ENCODE data around the gene CENPQ. TPM values are rescaled to one million over a fixed set of nuclear protein-coding genes. Genes with fewer than 3 reads are reported as not detected.

Gene CENPQ
- total RNA-seq, 1 donor = 1.1 TPM

DNA sequence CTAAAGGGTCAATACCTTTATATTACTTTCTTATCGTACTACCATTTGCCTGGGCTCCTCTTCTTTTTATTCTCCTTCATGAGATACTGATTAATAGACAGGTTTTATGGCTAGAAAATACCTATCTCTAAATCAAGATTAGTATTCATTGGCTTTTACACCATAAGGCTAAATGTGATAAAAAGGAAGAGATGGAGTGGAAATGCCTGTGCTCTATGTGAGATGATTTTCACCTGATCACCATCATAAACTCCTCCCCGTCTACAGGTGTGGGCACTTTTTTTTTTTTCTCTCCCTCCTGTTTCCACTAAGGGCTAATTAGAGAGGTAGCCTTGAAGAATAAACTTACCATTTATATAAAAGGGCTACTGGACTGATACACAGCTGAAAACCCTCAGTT, 36.5 kb downstream of the CENPQ start, which contains the start of gene GLYATL3:
TSS of gene GLYATL3 (plus strand) at position 301 of the 400 bp plus-strand sequence. CDS start 12,068 bp downstream, outside the sequence.
- DNase-seq (ENCODE audit: low read depth in 2 of 3, low spot score in 2 of 3) = no peak

DNA sequence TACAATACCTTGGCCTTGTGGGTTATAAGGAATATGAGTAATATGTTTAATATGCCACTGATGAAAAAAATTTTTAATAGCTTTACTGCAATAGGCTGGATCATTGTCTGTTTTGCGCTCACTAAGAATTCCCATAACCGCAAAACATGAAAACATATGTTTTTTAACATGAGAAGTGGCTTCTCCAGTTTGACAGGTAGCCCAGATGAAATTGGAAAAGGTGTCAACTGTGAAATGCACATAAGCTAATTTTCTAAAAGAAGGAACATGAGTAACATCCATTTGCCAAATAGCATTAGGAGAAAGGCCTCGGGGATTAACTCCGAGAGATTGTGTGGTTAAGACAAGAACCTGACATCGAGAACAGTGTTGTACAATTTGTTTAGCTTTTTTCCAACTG, 41.5 kb downstream of the CENPQ start:
- DNase-seq (ENCODE audit: low read depth in 2 of 3, low spot score in 2 of 3) = no peak

DNA sequence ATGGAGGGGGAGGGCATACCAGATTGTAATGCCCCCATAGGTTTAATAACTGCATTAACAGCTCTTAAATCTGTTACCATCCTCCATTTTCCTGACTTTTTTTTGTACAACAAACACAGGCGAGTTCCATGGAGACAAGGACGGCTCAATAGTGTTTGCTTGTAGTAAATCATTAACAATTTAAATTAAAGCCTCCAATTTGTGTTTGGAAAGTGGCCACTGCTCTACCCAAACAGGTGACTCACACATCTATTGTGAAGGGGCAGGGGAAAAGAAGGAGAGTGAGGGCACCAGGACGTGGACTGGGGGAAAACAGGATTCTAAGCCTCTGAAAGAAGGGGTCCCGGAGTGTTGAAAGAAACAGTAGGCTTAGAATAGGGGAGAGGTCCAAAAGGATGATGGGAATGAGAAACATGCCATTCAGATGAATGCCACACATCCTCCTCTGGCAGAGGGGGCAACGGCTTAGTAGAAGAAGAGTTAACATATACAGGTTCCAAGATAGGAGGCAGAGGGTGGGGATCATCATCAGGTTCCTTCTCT, 43.5 kb downstream of the CENPQ start:
- DNase-seq (ENCODE audit: low read depth in 2 of 3, low spot score in 2 of 3) = no peak

DNA sequence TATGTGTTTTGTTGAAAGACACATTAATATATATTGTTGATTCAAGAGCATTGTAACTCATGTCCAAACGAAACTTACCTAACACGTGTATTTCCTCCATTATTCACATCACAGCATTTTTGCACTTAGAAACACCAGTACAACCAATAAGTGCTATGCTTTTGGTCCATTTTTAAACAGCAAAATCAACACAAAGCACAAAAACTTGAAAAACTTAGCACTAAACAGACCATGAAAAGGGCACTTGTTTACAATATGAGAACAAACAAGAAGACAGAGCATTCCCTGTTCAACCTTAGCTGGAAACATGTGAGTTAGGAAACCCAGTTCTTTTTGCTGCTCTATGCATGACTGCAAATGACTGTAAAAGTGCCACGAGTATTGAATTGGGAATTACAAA, 46.2 kb downstream of the CENPQ start:
- DNase-seq (ENCODE audit: low read depth in 2 of 3, low spot score in 2 of 3) = no peak

DNA sequence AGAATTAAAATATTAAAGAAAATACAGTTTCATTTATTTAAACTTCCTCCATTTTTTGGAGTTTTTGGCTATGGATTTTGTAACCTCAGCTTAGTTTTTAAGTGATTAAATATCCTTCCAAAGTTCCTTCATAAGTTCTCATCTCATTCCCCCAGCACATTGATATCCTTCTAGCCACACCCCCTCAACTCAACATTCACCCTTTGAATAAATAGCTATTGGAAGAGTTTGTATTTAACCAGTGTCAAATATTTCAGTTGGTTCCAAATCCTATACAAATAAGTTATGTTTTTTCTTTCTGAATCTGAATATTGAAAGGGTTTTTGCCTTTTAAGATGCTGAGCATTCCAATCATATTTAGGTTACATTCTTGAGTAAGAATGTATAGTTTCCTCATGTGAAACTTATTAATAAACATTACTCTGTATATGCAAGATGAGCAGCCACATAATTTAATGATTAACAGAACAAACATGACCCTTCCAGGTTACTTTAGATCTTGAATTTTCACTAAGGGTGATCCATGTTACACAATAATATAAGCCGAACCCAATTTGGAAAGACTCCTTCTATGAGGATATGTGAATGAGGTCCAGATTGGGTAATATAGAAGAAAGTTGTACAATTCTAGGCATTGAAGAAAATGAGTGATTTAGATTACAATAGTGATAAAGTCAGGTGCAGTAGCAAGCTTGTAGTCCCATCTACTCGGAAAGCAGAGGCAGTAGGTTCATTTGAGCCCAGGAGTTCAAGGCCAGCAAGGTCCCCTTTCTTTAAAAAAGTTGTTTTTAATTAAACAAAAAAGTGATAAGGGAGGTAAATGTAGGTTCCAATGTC, 50.2 kb downstream of the CENPQ start:
- DNase-seq (ENCODE audit: low read depth in 2 of 3, low spot score in 2 of 3) = no peak

DNA sequence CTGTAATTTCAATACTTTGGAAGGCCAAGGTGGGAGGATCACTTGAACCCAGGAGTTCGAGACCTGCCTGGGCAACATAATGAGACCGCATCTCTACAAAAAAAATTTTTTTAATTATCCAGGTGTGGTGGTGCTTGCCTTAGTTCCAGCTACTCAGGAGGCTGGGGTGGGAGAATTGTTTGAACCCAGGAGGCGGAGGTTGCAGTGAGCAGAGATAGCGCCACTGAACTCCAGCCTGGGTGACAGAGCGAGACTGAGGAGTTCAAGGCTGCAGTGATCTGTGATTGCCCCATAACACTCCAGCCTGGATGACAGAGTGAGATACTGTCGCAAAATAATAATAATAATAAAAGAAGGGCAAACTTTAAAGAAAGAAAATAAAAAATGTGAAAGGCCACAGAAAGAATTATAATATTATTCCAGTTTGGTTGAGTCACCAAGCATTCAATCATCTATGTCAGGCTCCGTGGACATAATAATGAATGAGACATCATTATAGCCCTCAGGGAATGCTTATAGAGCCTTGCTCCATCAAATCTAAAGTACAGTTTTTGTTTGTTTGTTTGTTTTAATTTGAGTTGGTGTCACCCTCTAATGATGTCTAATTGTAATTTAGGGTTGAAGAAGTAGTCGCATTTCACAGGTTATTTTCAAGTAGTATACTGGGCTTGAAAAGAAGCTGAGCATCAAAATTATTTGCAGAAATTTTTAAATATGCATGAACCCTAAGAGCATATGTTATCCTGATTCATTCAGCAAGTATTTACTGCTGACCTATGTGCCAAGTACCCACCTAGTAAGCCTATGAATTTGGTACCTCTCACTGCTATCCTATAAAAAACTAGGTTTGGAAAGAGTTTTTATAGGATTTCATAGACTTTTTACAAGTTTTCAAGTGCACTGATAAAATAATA, 51.7 kb downstream of the CENPQ start:
- DNase-seq (ENCODE audit: low read depth in 2 of 3, low spot score in 2 of 3) = no peak

DNA sequence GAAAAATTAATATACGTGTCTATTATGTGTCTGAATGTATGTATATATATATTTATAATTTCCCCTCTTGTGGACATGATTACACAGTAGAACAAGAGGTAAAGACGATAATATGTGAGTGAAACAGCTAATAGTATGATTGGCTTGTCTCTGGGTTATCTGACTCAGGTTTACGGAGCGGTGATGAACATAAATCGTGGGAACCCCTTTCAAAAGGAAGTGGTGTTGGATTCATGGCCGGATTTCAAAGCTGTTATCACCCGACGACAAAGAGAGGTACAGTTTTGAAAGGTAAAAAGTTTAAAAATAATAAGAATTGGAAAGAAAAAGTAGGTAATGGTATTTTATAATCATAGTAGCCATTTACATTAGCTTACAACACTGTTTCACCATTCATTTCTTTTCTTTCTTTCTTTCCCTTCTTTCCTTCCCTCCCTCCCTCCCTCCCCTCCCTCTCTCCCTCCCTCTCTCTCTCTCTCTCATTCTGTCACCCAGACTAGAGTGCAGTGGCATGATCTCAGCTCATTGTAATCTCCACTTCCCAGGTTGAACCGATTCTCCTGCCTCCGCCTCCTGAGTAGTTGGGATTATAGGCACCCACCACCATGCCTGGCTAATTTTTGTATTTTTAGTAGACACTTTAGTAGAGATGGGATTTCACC, 52.4 kb downstream of the CENPQ start:
- no peak for DNase-seq (ENCODE audit: low read depth in 2 of 3, low spot score in 2 of 3)

DNA sequence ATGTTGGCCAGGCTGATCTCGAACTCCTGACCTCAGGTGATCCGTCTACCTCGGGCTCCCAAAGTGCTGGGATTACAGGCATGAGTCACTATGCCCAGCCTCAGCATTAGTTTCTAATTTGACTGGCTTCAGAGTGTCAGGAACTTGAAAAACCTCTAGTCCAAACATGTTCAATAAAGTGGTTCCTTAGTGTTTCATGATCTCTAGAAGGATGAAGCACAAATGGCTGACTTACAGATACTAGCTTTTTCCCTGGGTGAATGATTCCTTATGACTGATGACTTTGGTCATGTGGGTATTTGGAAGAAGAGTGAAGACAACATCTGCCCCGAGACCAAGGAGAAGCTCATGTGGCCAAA, 53.0 kb downstream of the CENPQ start:
- DNase-seq (ENCODE audit: low read depth in 2 of 3, low spot score in 2 of 3) = no peak

DNA sequence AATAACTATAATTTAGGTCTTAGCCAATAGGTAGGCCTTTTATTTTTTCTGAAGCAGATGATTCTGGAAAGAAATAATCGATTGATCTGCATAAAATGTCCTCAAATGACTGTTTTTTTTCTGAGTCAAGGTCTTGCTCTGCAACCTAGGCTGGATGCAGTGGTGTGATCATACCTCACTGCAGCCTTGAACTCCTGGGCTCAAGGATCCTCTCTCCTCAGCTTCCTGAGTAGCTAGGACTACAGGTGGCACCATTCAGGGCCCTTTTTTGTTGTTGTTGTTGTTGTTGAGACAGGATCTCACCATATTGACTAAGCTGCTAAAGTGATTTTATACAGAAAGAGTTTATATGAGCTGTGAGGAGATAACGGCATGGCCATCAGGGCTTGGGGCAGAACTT, 54.7 kb downstream of the CENPQ start:
- no peak for DNase-seq (ENCODE audit: low read depth in 2 of 3, low spot score in 2 of 3)

DNA sequence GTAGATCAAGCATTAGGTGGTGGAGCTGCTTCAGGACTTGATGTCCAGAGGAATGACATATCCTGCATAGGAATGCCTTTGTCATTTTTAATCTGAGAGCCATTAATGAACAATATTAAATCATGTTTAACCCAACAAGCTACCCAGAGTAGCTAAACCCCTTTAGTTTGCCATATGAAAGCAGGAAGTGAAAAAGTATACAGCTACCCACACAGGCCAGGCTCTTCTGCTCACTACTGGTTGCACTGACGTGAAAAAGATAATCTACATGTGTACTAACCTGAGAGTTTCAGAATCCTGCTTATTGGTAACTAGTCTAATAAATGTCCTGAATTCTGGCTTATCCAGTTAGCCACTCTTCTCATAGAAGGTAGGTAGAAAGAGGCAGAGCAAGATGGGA, 56.5 kb downstream of the CENPQ start:
- no peak for DNase-seq (ENCODE audit: low read depth in 2 of 3, low spot score in 2 of 3)

DNA sequence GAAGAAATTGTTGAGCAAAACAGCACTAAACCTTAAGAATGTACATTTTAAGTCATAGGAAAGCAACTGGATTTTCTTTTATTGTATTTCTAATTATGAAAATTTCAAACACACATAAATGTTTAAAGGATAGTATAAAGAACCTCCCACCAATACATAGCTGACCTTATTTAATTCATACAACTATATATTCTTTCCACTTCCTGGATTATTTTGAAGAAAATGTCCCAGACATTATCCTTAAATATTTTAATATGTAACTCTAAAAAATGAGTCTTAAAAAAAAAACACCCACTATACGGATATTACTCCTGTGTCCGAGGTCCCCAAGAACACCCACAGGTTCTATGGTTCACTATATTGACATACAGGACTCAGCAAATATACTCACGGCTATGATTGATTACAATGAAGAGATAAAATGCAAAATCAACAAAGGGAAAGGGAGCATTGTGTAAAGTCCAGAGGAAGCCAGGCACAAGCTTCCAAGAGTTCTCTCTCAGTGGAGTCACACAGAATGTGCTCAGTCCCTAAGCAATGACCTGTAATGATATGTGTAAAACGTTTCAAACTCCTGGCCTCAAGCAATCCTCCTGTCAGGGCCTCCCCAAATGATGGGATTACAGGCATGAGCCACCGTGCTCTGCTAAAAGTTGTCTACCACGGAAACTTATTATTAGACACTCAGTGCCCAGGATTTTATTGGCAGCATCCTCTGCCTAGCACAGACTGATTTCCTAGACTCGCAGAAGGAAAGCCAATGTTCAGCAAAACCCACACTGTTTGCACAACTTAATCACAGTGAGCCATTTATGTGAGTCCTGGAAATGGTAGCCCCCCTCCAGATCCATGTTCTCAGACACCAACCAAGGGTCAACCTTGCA, 59.8 kb downstream of the CENPQ start:
- no peak for DNase-seq (ENCODE audit: low read depth in 2 of 3, low spot score in 2 of 3)

DNA sequence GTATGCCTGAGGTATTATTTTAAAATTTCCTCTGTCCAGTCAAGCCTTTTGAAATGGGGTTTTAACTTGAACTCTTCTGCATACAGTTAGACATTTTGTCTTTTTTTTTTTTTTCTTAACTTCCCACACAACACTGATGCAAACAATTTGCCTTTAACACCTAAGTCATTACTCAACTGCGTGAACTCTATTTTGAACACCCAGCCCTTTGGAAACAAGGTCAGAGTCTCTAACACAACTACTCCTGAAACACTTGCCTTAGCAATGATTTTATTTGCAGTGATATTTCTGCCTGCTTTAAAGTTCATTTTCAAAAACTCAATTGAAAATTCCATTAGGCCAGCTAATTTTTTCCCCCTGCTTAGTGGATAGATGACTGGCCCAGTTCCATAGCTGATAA, 60.7 kb downstream of the CENPQ start:
- DNase-seq (ENCODE audit: low read depth in 2 of 3, low spot score in 2 of 3) = no peak

DNA sequence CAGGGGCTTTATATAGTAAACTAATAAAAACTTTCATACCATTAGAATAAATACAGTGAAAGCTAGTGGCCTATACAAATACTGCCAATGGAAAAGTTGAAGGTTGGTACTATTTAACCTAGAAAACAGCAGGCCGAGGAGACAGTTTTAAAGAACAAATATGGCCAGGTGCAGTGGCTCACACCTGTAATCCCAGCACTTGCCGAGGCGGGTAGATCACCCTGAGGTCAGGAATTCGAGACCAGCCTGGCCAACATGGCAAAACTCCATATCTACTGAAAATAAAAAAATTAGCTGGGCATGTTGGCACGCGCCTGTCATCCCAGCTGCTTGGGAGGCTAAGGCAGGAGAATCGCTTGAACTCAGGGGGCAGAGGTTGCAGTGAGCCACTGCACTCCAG, 61.4 kb downstream of the CENPQ start:
- DNase-seq (ENCODE audit: low read depth in 2 of 3, low spot score in 2 of 3) = no peak

DNA sequence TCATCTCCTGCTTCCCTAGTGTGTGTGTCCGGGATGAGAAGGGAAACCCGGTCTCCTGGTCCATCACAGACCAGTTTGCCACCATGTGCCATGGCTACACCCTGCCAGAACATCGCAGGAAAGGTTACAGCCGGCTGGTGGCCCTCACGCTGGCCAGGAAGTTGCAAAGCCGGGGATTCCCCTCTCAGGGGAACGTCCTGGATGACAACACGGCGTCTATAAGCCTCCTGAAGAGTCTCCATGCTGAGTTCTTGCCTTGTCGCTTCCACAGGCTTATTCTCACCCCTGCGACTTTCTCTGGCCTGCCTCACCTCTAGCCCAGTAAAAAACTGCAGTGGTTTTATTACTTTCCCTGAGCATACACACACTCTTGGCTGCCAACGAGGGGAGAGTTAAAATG, 63.4 kb downstream of the CENPQ start:
- no peak for DNase-seq (ENCODE audit: low read depth in 2 of 3, low spot score in 2 of 3)

DNA sequence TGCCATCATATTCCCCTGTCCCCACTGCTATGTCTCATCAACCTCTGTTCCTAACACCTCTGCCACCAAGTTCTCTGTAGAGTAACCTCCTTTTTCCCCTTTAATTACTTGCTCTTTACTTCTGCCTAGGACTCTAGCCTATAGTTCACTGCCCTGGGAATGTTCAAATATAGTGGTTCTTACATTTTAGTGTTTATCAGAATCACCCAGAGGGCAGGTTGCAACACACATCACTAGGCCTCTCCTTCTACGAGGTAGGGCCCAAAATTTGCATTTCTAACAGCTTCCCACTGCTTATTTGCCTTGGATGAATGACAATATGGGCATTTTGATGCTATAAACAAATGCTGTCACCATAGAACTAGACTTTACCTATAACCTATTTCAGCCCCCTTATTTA, 64.2 kb downstream of the CENPQ start:
- DNase-seq (ENCODE audit: low read depth in 2 of 3, low spot score in 2 of 3) = no peak

DNA sequence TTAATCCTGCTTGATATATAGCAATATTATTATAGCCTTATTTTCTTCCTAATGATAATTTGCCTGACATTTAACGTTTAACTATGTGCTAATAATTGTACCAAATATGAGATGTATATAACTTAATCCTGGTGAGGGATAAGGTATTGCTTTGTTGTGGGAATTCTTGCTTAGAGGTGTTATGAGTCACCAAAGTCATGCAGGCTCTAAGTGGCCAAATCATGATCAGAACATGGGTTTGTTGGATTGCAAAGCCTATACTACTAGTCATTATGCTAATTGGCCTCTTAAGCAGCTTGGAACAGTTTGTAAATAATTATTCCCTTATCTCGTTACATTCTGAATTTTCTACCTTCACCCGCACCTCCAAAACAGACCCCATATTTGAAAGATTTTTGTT, 65.4 kb downstream of the CENPQ start:
- DNase-seq (ENCODE audit: low read depth in 2 of 3, low spot score in 2 of 3) = no peak

DNA sequence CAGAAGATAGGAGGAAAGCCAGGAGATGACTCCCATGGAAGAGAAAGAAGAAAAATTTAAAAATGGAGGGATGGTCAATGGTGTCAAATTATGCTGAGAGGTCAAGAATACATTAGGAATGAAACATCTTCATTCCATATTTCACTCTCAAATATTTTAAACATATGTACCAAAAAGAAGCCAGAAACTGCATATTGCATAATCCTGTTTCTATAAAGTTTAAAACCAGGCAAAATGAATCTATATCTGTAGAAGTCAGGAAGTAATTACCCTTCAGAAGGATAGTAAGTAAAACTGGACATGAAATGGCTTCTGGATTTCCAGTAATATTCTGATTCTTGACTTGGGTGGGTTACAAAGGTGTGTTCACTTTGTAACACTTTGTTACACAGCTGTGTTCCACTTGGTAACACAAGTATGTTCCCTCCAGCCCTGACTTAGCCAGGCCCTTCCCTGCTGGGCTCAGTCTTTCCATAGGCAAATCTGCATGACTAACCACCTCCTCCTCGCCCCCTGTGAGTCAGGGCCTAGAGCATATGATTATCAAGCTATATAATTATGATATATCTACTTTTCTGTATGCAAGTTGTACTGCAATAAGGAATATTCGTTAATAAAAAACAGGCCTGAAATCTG, 67.1 kb downstream of the CENPQ start:
- no peak for DNase-seq (ENCODE audit: low read depth in 2 of 3, low spot score in 2 of 3)

DNA sequence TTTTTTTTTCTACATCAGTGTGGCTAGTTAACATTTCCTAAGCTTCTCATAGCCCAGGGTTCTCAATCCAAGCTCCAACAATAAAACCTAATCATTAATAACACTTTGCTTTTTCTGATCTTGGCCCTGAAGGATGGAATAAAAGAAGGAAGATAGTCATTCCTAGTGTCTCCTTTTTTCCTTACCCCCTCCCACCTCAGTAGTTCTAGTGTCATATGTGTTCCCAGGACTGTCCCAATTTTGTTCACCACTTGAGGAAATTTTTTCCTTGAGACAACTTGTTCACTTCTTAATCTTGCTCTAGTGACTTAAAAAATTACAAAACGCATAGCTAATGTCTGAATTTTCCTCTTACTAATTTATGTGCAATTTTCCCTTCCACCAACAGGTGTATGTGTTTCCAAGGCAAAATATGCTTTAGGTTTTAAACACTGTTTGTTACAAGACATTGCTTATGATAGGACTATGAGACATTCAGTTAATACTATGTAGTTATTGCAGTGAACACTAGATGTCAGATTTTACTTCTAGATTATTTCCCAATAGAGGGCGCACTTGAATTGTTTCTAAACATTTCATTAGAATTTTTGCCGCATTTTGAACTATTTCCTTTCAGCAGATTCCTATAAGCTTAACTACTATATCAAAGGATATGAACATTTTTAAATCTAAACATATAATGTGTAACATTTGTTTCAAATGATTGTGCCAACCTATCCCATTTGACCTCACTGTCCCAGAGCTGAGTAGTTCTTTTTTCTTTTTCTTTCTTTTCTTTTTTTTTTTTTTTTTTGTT, 68.8 kb downstream of the CENPQ start:
- peak in 2 of 3 donors; percentile 64 to 84 for DNase-seq (ENCODE audit: low read depth in 2 of 3, low spot score in 2 of 3)

DNA sequence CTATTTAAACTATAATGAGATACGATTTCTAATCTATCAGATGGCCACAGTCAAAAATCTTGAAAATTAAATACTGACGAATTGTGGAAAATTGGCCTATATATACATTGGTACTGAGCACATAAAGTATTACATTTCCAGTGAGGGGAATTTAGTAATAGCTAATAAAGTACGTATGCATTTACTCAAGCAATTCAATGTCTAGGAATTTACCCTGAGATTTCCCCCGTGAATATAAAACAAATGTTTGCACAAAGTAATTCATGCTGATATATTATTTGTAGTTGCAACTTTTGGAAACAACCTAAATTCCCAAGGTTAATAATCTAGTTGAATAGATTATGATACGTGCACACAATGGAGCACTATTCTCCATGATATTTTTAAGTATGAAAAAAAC, 72.6 kb downstream of the CENPQ start:
- DNase-seq (ENCODE audit: low read depth in 2 of 3, low spot score in 2 of 3) = no peak
